HepG2 (cell line): ENCODE measurements around the gene ZNF558.

Experiments used
- ARNTL ChIP-seq: sonication (generic); formaldehyde crosslinking; IDR thresholded peaks from 2 replicates; pipeline ENCODE4 v1.4.0; 2020; ENCODE audit warnings: mild to moderate bottlenecking, missing genetic modification reagents
- ATF2 ChIP-seq: sonication (generic); formaldehyde crosslinking; IDR thresholded peaks from 2 replicates; pipeline ENCODE4 v1.4.0; 2020; ENCODE audit warnings: missing genetic modification reagents
- CTCF ChIP-seq: sonication (generic); formaldehyde crosslinking; IDR thresholded peaks from 2 replicates; pipeline ENCODE4 v1.5.0; 2020; ENCODE audit warnings: mild to moderate bottlenecking, missing genetic modification reagents, moderate library complexity
- FOXA1 ChIP-seq, 2 experiments: fragments of 450-650 bp in 1 of 2; sonication (generic) in 1 of 2; formaldehyde crosslinking in 1 of 2; IDR thresholded peaks; 2 replicates each; pipeline versions ENCODE4 v1.4.0 to v1.6.1; 2016 to 2020; ENCODE audit warnings: missing genetic modification reagents in 1 of 2
- NRL ChIP-seq: sonication (generic); formaldehyde crosslinking; IDR thresholded peaks from 2 replicates; pipeline ENCODE4 v1.5.0; 2020; ENCODE audit warnings: missing genetic modification reagents, mild to moderate bottlenecking, moderate library complexity, borderline replicate concordance
- PBX2 ChIP-seq: IDR thresholded peaks from 2 replicates; pipeline ENCODE4 v1.6.1; 2016; ENCODE audit warnings: control low read depth
- PHF8 ChIP-seq: sonication (generic); formaldehyde crosslinking; IDR thresholded peaks from 2 replicates; pipeline ENCODE4 v1.5.0; 2020; ENCODE audit warnings: missing genetic modification reagents
- POLR2AphosphoS5 ChIP-seq: IDR thresholded peaks from 2 replicates; pipeline ENCODE4 v1.6.1; 2012; ENCODE audit warnings: low read depth, low read length
- REL ChIP-seq: sonication (generic); formaldehyde crosslinking; conservative IDR thresholded peaks from 2 replicates; pipeline ENCODE4 v1.8.0; 2022; ENCODE audit warnings: mild to moderate bottlenecking, missing genetic modification reagents, moderate library complexity
- TOPORS ChIP-seq: sonication (generic); formaldehyde crosslinking; IDR thresholded peaks from 2 replicates; pipeline ENCODE4 v1.8.0; 2023; ENCODE audit warnings: mild to moderate bottlenecking, missing genetic modification reagents

GRCh38 chr19:8880868-8881488 is 48.9 kb upstream of the ZNF558 start:
- TF ChIP-seq CTCF (CRISPR knock-in tag) (no peak), PHF8 (CRISPR knock-in tag) (no peak), REL (CRISPR knock-in tag) (no peak), NRL (CRISPR knock-in tag) (no peak), POLR2AphosphoS5 (no peak), ARNTL (CRISPR knock-in tag) (no peak), TOPORS (no peak), PBX2 (CRISPR knock-in tag) (no peak), ATF2 (no peak), FOXA1 (IDR thresholded peaks at IDR 0.05) (no peak), FOXA1 (CRISPR knock-in tag; IDR thresholded peaks at IDR 0.05) (no peak)
